HG02884 (cell line): ENCODE measurements around the gene HTRA3.

Experiments
- ATAC-seq: cut with Tn5 transposase; IDR thresholded peaks from one replicate; pipeline ENCODE4 v1.9.1; 2021; ENCODE audit warnings: mild to moderate bottlenecking, moderate library complexity; ENCODE audit not compliant: unreplicated experiment

HTRA3 gene

GRCh38 chr4:8278421-8279287, 9.1 kb downstream of the HTRA3 start:
- ATAC-seq, result no peak

GRCh38 chr4:8279321-8280157, 10.0 kb downstream of the HTRA3 start:
- no peak for ATAC-seq

- ATAC-seq, result no peak
These were observed 10.8 kb downstream of the HTRA3 start for GRCh38 chr4:8280158-8280875.

GRCh38 chr4:8280876-8281440, 11.4 kb downstream of the HTRA3 start:
- no peak for ATAC-seq

- no peak for ATAC-seq
These were observed 12.1 kb downstream of the HTRA3 start for GRCh38 chr4:8281519-8282133.

- ATAC-seq, result no peak
These were observed 12.6 kb downstream of the HTRA3 start for GRCh38 chr4:8282134-8282641.

- no peak for ATAC-seq
These were observed 13.2 kb downstream of the HTRA3 start for GRCh38 chr4:8282742-8283141.

- no peak for ATAC-seq
These were observed 13.6 kb downstream of the HTRA3 start for GRCh38 chr4:8283161-8283560.

- no peak for ATAC-seq
These were observed 14.1 kb downstream of the HTRA3 start for GRCh38 chr4:8283631-8284121.

- ATAC-seq, result no peak
These were observed 14.8 kb downstream of the HTRA3 start for GRCh38 chr4:8284391-8284790.

- ATAC-seq, result no peak
These were observed 15.8 kb downstream of the HTRA3 start for GRCh38 chr4:8285143-8285975.

GRCh38 chr4:8285976-8286718, 16.6 kb downstream of the HTRA3 start:
- no peak for ATAC-seq

- ATAC-seq, result no peak
These were observed 17.3 kb downstream of the HTRA3 start for GRCh38 chr4:8286719-8287342.

- ATAC-seq, result no peak
These were observed 18.1 kb downstream of the HTRA3 start for GRCh38 chr4:8287343-8288280.

GRCh38 chr4:8289151-8289750, 19.7 kb downstream of the HTRA3 start:
- no peak for ATAC-seq

- ATAC-seq, result no peak
These were observed 20.6 kb downstream of the HTRA3 start for GRCh38 chr4:8289956-8290700.
